Erythroblast (primary cell): ENCODE data around the gene ACOT12.

Source experiments
- GATA1 ChIP-seq: IDR thresholded peaks from 2 replicates; pipeline ENCODE4 v1.6.1; 2011; ENCODE audit warnings: low read depth, mild to moderate bottlenecking, control low read depth, low read length, moderate library complexity
- POLR2A ChIP-seq: IDR thresholded peaks from 2 replicates; pipeline ENCODE4 v1.6.1; 2011; ENCODE audit warnings: mild to moderate bottlenecking, low read length

- TF ChIP-seq POLR2A (no peak), GATA1 (no peak)
These were observed 77.4 kb downstream of the ACOT12 start for GRCh38 chr5:81316571-81316970.
